GM06990 (cell line): ENCODE results near the gene IPO9.

ENCODE experiments used
- DNase-seq: peaks from one replicate; pipeline ENCODE4 v3.0.0-alpha.2; 2011; ENCODE audit not compliant: insufficient read length; ENCODE audit errors: extremely low read depth
- H3K27me3 ChIP-seq: replicated peaks from 2 replicates; pipeline ENCODE4 v1.6.0; 2011; ENCODE audit warnings: low read length; ENCODE audit not compliant: control insufficient read depth, insufficient read depth
- H3K36me3 ChIP-seq: 2 replicates; pipeline ENCODE4 v1.5.1; 2011; ENCODE audit warnings: low read length; ENCODE audit not compliant: control insufficient read depth, insufficient read depth
- H3K4me3 ChIP-seq: replicated peaks from 2 replicates; pipeline ENCODE4 v1.5.1; 2011; ENCODE audit warnings: low read depth, mild to moderate bottlenecking, control low read depth, low read length
- CTCF ChIP-seq: IDR thresholded peaks from 2 replicates; pipeline ENCODE4 v1.5.1; 2011; ENCODE audit warnings: low read length, control low read depth, mild to moderate bottlenecking, inconsistent platforms; ENCODE audit not compliant: insufficient read depth, poor library complexity, severe bottlenecking

Gene IPO9

GRCh38 chr1:201930803-201931202 lies 101.8 kb downstream of the IPO9 start:
- Histone ChIP-seq H3K27me3 (no peaks in the 10 kb centered on the region; the same call in 1 of the 2 replicates), H3K36me3 (no peaks in the 10 kb centered on the region), H3K4me3 (no peak overlapping the region)
- no peak for DNase-seq
- no peak for TF ChIP-seq CTCF
